A673 (cell line): ENCODE data around the gene C14orf132.

ENCODE experiments used
- CTCF ChIP-seq: fragments of 300-800, 200-600 bp; sonication (generic); conservative IDR thresholded peaks from 2 replicates; pipeline ENCODE4 v1.5.1; 2017; ENCODE audit warnings: low read depth, mild to moderate bottlenecking, antibody characterized with exemption, low read length, moderate library complexity, mixed read lengths
- EZH2 ChIP-seq: fragments of 200-600 bp; sonication (generic); IDR thresholded peaks from 2 replicates; pipeline ENCODE4 v1.6.1; 2017; ENCODE audit warnings: borderline replicate concordance, low read depth, mild to moderate bottlenecking, mixed read lengths, antibody characterized with exemption, low read length; ENCODE audit not compliant: poor library complexity, severe bottlenecking

GRCh38 chr14:96086032-96086431 lies 46.9 kb downstream of the C14orf132 start:
- no peak for TF ChIP-seq EZH2
- TF ChIP-seq CTCF: no peak
